Fibroblast of gingiva (primary cell): Measurements from ENCODE around the gene SLC35F4.
"Not testable (repeated sequence)": the region's sequence is repeated elsewhere in the genome, so short reads cannot be mapped to it uniquely, and the experiment has no call there.

ENCODE experiments used
- DNase-seq: peaks from one replicate; pipeline ENCODE4 v3.0.0-alpha.2; 2011; ENCODE audit warnings: low read depth

SLC35F4 gene

DNA sequence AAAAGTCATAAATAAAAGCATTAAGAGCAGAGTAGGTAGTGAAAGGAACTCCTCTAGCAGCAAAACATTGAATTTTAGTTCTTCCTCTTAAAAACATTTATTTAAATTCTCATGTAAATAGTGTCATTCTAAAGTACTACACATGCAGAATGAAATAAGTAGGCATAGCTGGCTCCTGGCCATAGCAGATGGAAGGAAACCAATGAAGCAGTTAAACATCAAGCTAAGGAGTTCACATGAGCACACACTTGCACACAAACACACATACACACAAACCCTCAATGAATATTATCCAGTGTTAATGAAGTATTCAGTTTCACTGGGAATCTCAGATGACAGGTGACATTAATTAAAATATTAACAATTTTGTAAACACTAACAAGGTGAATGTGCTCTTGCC is 69.3 kb downstream of the SLC35F4 start:
- no peak for DNase-seq

DNA sequence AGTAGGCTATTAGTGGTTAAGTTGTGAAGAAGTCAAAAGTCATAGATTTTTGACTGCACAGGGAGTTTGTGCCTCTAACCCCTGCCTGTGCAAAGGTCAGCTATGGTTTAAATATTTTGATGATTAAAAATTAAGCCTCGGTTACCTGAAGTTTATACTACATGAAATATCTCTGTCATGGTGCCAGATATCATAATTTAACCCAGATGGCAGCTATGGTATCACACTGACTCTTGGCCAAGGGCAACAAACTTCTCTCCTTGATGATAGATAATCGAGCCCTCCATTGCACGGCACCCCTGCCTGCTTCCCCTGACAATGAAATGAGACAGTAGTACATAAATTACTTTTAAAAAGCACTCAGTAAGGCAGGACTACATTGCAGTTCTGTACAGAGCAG is 80.8 kb downstream of the SLC35F4 start:
- no peak for DNase-seq

DNA sequence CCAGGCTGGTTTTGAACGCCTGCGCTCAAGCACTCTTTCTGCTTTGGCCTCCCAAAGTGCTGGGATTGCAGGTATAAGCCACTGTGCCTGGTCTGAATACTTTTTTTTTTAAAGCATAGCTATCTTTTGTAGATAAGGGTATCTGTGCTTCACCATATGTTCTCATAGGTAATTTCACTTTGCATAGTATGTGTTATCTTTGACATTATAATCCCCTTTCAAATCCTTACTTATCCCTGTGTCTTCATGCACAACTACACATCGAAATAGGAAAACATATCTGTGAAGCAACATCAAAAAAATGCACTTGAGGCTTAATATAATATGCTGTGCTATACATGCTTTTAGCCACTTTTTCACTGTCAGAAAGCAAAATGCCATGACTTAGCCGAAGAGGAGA is 94.1 kb downstream of the SLC35F4 start:
- DNase-seq: no peak

DNA sequence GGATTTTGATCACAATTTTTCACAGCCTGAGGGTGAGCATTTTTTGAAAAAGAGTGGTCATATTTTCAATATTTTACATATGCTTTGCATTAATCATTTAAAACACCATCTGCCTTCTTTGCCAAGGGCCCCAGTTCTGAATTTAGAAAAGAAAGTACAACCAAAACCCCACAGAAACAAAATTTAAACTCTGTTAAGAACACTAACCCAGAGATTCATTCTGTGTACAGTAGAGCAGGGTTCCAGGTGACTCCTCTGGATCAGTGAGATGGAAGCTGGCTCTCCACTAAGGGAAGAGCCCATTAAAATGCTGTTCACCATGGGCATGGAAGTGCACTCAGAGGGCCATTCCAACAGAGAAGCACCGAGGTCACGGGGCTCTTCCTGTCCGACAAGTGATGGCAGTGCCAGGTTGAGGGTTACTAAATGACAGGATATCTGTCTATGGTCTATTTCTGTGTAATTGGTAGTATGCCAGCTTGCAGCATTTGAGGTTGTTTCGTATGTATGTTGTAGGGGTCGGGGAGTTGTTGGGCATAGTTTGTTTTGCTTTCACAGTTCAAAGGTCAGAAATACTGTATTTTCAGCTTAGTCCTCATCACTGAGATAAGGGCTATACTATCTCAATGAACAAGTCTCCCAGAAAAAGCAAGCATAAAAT is 95.9 kb downstream of the SLC35F4 start:
- DNase-seq: no peak

GRCh38 chr14:57761800-57762199 is 104.1 kb downstream of the SLC35F4 start:
- DNase-seq: no peak

GRCh38 chr14:57760896-57761295 is 105.0 kb downstream of the SLC35F4 start:
- no peak for DNase-seq

DNA sequence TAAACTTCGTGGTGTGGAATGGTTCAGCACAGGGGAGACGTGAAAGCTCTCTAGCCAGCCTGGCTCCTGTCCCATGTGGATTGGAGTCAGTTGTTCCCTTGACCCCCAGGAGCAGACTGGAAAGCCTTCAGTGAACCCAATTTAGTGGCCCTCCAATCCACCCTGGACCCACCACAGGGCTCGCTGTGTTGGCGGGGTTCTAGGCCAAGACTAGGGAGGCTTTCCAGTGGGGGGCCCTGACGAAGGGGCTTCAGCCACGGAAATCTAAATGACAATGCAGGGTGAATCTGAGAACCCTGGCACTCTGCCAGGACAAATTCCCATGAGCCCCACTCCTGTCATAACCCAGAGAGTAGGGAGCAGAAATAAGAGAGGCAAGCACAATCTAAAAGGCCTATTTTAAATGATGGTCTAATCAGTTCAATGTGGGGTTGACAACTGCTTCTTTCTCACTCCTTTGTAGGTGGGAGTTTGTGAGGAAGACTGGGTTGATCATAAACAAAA is 110.8 kb downstream of the SLC35F4 start:
- DNase-seq: no peak

GRCh38 chr14:57754527-57754926 is 111.4 kb downstream of the SLC35F4 start:
- DNase-seq: no peak

GRCh38 chr14:57753821-57754220 is 112.1 kb downstream of the SLC35F4 start:
- DNase-seq: no peak

- DNase-seq: not testable (repeated sequence)
Measured at GRCh38 chr14:57752142-57752695, 113.7 kb downstream of the SLC35F4 start.

DNA sequence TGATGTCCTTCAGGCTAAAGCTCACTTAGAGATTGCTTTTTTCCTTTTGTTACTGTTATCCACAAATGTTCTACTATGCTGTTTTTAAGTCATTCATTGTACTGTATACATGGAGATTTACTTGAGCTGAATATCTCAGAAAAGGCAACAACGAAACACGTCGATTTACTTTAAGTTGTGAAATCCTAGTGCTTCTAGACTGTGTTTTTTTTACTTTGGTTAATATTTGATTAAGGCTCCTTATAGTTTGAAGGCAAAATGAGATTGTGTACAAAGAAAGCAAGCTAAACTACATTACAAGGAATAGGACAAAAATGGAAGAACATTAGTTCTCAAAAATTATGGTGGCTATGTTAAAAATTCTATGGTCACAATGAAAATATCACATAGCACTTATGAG is 114.5 kb downstream of the SLC35F4 start:
- DNase-seq: no peak

- DNase-seq: no peak
Measured at GRCh38 chr14:57749267-57749666, 116.6 kb downstream of the SLC35F4 start.

DNA sequence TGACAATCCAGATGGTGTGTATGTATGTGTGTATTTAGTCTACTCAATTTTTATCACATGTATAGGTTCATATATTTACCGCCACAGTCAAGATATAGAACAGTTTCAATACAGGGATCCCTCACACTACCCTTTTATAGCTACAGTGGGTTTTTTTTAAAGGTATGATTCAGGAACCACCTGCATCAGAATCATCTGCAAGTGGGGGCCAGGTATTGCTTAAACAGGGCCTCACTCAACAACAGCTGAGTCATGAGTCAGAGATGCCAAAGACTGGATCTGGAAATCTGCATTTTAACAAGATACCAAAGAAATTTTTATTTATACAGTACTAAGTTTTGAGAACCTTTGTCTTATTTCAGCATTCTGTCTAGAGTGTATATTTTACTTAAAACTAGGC is 117.6 kb downstream of the SLC35F4 start:
- no peak for DNase-seq

DNA sequence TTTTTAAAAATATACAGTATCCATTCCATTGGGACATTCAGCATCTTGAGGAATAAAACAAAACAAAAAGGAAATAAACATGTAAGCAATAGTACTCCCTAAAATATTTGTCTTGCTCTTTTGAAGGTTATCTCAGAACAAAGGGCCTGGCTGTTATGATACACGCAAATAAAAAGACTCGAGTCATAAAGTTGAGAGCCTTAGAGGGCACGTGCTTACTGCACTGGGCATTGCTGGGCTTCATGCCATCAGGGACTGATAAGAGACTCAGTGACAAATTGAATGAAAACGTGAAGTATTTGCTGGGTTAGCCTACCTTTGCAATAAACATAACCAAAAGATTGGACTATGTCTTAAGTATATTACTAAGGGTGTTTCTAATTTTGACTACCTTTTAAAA is 118.9 kb downstream of the SLC35F4 start:
- no peak for DNase-seq

GRCh38 chr14:57746563-57746962 is 119.3 kb downstream of the SLC35F4 start:
- DNase-seq: no peak

DNA sequence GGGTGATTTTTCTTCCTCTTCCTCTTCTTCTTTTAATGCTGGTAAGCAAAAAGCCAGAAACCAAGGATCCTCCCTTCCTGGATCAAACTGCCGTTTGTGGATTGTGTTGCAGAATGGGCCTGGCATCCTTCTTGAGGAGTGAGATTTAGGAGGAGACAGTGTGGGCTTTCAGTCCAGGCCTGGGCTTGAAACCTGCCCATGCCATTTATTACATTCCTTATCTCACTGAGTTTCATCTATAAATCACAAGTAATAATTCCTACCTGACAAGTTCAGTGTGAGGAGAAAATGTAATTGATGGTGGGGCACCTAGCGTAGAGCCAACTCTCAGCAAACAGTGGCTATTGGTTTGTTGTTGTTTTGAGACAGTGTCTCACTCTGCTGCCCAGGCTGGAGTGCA is 126.4 kb downstream of the SLC35F4 start:
- no peak for DNase-seq

DNA sequence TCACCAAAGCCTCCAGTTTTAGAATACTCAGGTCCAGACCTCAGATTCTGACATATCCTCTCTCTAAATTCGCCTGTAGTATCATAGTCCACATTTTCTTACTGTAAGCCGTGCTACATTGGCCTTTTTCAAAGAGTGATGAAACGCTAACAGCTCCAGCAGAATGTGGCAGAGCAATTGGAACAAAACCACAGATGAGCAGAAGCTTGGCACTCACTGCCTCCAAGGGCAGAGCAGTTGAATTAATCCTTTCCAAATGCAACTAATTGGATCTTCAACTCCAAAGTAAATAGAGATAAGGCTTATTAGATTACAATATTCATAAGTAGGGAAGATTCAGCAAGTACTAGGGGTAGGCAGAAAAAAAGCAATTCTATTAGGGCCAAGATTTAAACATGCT is 128.3 kb downstream of the SLC35F4 start:
- DNase-seq: no peak

GRCh38 chr14:57736391-57736790 is 129.5 kb downstream of the SLC35F4 start:
- DNase-seq: no peak

DNA sequence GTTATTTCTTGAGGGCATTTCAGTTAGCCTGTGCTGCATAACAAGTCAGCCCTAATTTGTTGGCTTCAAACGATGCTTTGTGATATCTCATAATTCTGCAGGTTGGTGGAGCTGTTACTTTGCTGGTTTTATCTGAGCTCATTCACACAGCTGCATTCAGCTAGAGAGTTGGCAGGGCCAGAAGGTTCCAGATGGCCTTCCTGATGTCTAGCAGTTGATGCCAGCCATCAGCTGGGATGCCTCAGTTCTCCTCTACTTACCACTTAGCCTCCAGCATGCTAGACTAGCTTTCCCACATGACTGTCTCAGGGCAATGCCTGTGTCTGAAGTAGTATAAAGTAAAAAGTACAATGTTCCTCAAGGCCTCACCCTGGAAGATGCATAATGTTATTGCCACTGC is 130.6 kb downstream of the SLC35F4 start:
- no peak for DNase-seq

GRCh38 chr14:57732463-57733285 is 133.2 kb downstream of the SLC35F4 start:
- DNase-seq: no peak

DNA sequence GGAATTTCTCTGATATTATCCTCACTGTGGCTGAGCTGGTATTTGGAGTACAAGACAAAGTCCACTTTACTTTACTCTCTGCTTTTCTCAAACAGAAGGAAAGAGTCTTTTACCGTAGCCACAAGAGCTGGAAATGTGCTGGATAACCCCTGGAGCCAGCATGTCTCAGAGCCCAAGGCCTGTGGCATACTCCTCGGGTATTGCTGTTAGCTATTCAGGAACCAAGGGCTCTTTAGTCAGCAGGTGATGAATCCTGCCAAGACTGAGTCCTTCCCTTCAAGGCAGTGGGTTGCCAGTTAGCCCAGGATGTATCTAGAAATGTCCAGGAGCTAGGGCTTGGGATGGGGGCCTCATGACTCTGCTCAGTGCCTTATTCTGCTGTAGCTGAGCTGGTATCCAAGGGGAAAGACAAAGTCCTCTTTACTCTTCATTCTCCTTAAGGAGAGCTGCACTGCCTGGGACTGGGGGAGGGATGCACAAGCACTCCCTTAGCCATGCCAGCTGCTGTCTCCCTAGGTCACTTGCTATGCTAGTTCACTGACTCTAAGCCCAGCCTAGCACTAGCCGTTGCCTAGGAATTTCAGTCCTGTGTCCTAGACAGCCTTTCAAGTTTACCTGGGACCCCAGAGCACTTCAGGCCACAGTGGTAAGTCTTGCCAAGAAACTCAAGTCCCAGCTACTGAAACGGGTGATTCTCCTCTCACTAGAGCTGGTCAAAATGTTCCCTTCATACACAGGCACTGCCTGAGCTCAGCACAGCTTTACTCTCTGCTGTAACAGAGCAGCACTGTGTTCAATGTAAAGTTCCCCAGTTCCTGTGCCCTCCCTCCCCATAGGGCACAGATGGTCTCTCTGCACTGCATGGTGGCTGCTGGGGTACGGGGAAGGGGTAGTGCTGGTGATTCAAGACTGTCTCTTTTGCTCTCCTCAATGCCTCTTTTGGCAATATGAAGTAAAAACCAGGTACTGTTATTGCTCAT is 136.4 kb downstream of the SLC35F4 start:
- DNase-seq: no peak
